ENCODE data around the gene EGLN3. TPM values are rescaled to one million over a fixed set of nuclear protein-coding genes. Genes with fewer than 3 reads are reported as not detected.

Gene EGLN3
- total RNA-seq, 1 donor from 2014 or later = 14.2 TPM

- Mint-ChIP-seq H3K4me1 (ENCODE audit: unreplicated experiment) (peaks cover 13% of the 10 kb centered on the region), H3K36me3 (ENCODE audit: low read depth, unreplicated experiment) (no peaks in the 10 kb centered on the region), H3K4me3 (ENCODE audit: unreplicated experiment) (no peak overlapping the region), H3K27me3 (ENCODE audit: unreplicated experiment) (peaks cover 4% of the 10 kb centered on the region), H3K9me3 (ENCODE audit: unreplicated experiment) (no peaks in the 10 kb centered on the region), H3K27ac (ENCODE audit: unreplicated experiment) (no peak overlapping the region)
- no peak for DNase-seq (ENCODE audit: low spot score)
- no peak for TF ChIP-seq CTCF (IDR thresholded peaks at IDR 0.05; ENCODE audit: unreplicated experiment)
These were observed 5.8 kb upstream of the EGLN3 start for GRCh38 chr14:33956640-33957039.

- H3K27ac Mint-ChIP-seq (ENCODE audit: unreplicated experiment) = no peak overlapping the region
These were observed 3.2 kb upstream of the EGLN3 start for GRCh38 chr14:33954016-33954598.

GRCh38 chr14:33952541-33952940 lies 1.7 kb upstream of the EGLN3 start:
- TF ChIP-seq CTCF (IDR thresholded peaks at IDR 0.05; ENCODE audit: unreplicated experiment) = no peak
- H3K27me3 Mint-ChIP-seq (ENCODE audit: unreplicated experiment) = peaks cover 9% of the 10 kb centered on the region
- no peaks in the 10 kb centered on the region for H3K36me3 Mint-ChIP-seq (ENCODE audit: low read depth, unreplicated experiment)
- no peak for DNase-seq (ENCODE audit: low spot score)
- H3K4me3 Mint-ChIP-seq (ENCODE audit: unreplicated experiment) = no peak overlapping the region
- H3K4me1 Mint-ChIP-seq (ENCODE audit: unreplicated experiment) = peaks cover 21% of the 10 kb centered on the region
- no peak overlapping the region for H3K27ac Mint-ChIP-seq (ENCODE audit: unreplicated experiment)
- H3K9me3 Mint-ChIP-seq (ENCODE audit: unreplicated experiment) = no peaks in the 10 kb centered on the region

More at GRCh38 chr14:33954016-33954598, 3.2 kb upstream of the EGLN3 start:
- no peaks in the 10 kb centered on the region for H3K36me3 Mint-ChIP-seq (ENCODE audit: low read depth, unreplicated experiment)
- H3K9me3 Mint-ChIP-seq (ENCODE audit: unreplicated experiment) = no peaks in the 10 kb centered on the region
- peaks cover 19% of the 10 kb centered on the region for H3K4me1 Mint-ChIP-seq (ENCODE audit: unreplicated experiment)
- TF ChIP-seq CTCF (IDR thresholded peaks at IDR 0.05; ENCODE audit: unreplicated experiment) = no peak
- H3K27me3 Mint-ChIP-seq (ENCODE audit: unreplicated experiment) = peaks cover 9% of the 10 kb centered on the region
- DNase-seq (ENCODE audit: low spot score) = no peak
- no peak overlapping the region for H3K4me3 Mint-ChIP-seq (ENCODE audit: unreplicated experiment)

GRCh38 chr14:33951183-33951840 lies 438 bp upstream of the EGLN3 start:
- Mint-ChIP-seq H3K4me1 (ENCODE audit: unreplicated experiment) (peaks cover 23% of the 10 kb centered on the region), H3K9me3 (ENCODE audit: unreplicated experiment) (no peaks in the 10 kb centered on the region), H3K27ac (ENCODE audit: unreplicated experiment) (peak overlapping the region; percentile 24), H3K27me3 (ENCODE audit: unreplicated experiment) (peaks cover 9% of the 10 kb centered on the region), H3K4me3 (ENCODE audit: unreplicated experiment) (peak overlapping the region; percentile 78), H3K36me3 (ENCODE audit: low read depth, unreplicated experiment) (no peaks in the 10 kb centered on the region)
- TF ChIP-seq CTCF (IDR thresholded peaks at IDR 0.05; ENCODE audit: unreplicated experiment) = no peak
- DNase-seq (ENCODE audit: low spot score) = no peak

- H3K4me3 Mint-ChIP-seq (ENCODE audit: unreplicated experiment) = peak overlapping the region; percentile 76
- no peak for DNase-seq (ENCODE audit: low spot score)
- H3K4me1 Mint-ChIP-seq (ENCODE audit: unreplicated experiment) = peaks cover 23% of the 10 kb centered on the region
- no peaks in the 10 kb centered on the region for H3K9me3 Mint-ChIP-seq (ENCODE audit: unreplicated experiment)
- no peak for TF ChIP-seq CTCF (IDR thresholded peaks at IDR 0.05; ENCODE audit: unreplicated experiment)
- H3K27me3 Mint-ChIP-seq (ENCODE audit: unreplicated experiment) = peaks cover 9% of the 10 kb centered on the region
- H3K36me3 Mint-ChIP-seq (ENCODE audit: low read depth, unreplicated experiment) = no peaks in the 10 kb centered on the region
- no peak overlapping the region for H3K27ac Mint-ChIP-seq (ENCODE audit: unreplicated experiment)
These were observed 1.4 kb downstream of the EGLN3 start for GRCh38 chr14:33949411-33949893.
